Trophoblast cell (in vitro differentiated cells and primary cell): ENCODE data around the gene RPS6KA4.

Source experiments
- DNase-seq, 2 donors: peaks; one replicate each; pipeline ENCODE4 v3.0.0-alpha.2; 2016
- H2AFZ ChIP-seq: 2 replicates; pipeline ENCODE4 v1.6.1; 2013; ENCODE audit warnings: low read length, moderate library complexity, mild to moderate bottlenecking; ENCODE audit not compliant: insufficient read depth, poor library complexity
- H2AK5ac ChIP-seq: 2 replicates; pipeline ENCODE4 v1.6.1; 2013; ENCODE audit warnings: mild to moderate bottlenecking, low read length
- H2BK120ac ChIP-seq: 2 replicates; pipeline ENCODE4 v1.6.1; 2013; ENCODE audit warnings: low read length, mild to moderate bottlenecking, moderate library complexity; ENCODE audit not compliant: insufficient read depth, poor library complexity
- H2BK12ac ChIP-seq: 2 replicates; pipeline ENCODE4 v1.6.1; 2013; ENCODE audit warnings: mild to moderate bottlenecking, low read length, moderate library complexity
- H2BK5ac ChIP-seq: 2 replicates; pipeline ENCODE4 v1.6.1; 2013; ENCODE audit warnings: low read length, low read depth, moderate library complexity, mild to moderate bottlenecking; ENCODE audit not compliant: poor library complexity
- H3K14ac ChIP-seq: 2 replicates; pipeline ENCODE4 v1.6.1; 2013; ENCODE audit warnings: mild to moderate bottlenecking, low read length
- H3K18ac ChIP-seq: 2 replicates; pipeline ENCODE4 v1.6.1; 2013; ENCODE audit warnings: mild to moderate bottlenecking, low read length
- H3K23ac ChIP-seq: 2 replicates; pipeline ENCODE4 v1.6.1; 2013; ENCODE audit warnings: low read length
- H3K27ac ChIP-seq: 2 replicates; pipeline ENCODE4 v1.5.1; 2013; ENCODE audit warnings: low read depth, mild to moderate bottlenecking, inconsistent platforms, low read length, moderate library complexity
- H3K27me3 ChIP-seq: 2 replicates; pipeline ENCODE4 v1.6.1; 2013; ENCODE audit warnings: inconsistent platforms, mild to moderate bottlenecking, low read length, moderate library complexity; ENCODE audit not compliant: insufficient read depth
- H3K36me3 ChIP-seq, 2 experiments: 1 replicate in 1 of 2; 2 replicates in 1 of 2; pipeline ENCODE4 v1.6.1; 2013; ENCODE audit warnings: low read length in 2 of 2, mild to moderate bottlenecking in 2 of 2, moderate library complexity in 1 of 2; ENCODE audit not compliant: insufficient read depth in 2 of 2, control insufficient read depth in 1 of 2
- H3K4ac ChIP-seq: 2 replicates; pipeline ENCODE4 v1.6.1; 2013; ENCODE audit warnings: low read depth, mild to moderate bottlenecking, low read length, moderate library complexity
- H3K4me1 ChIP-seq, 2 experiments: 1 replicate in 1 of 2; 2 replicates in 1 of 2; pipeline ENCODE4 v1.6.1; 2013; ENCODE audit warnings: low read length in 2 of 2, mild to moderate bottlenecking in 2 of 2, moderate library complexity in 1 of 2; ENCODE audit not compliant: insufficient read depth in 2 of 2, control insufficient read depth in 1 of 2
- H3K4me2 ChIP-seq: 2 replicates; pipeline ENCODE4 v1.6.1; 2013; ENCODE audit warnings: inconsistent platforms, mild to moderate bottlenecking, low read length, moderate library complexity
- H3K4me3 ChIP-seq: 2 replicates; pipeline ENCODE4 v1.5.1; 2013; ENCODE audit warnings: mild to moderate bottlenecking, low read depth, low read length, inconsistent platforms
- H3K79me1 ChIP-seq: one replicate; pipeline ENCODE4 v1.6.1; 2013; ENCODE audit warnings: low read length
- H3K79me2 ChIP-seq: 2 replicates; pipeline ENCODE4 v1.6.1; 2013; ENCODE audit warnings: low read length, mild to moderate bottlenecking; ENCODE audit not compliant: control insufficient read depth, insufficient read depth, poor library complexity
- H3K9ac ChIP-seq: 2 replicates; pipeline ENCODE4 v1.6.1; 2013; ENCODE audit warnings: mild to moderate bottlenecking, low read length
- H3K9me3 ChIP-seq: 2 replicates; pipeline ENCODE4 v1.6.1; 2013; ENCODE audit warnings: low read depth, mild to moderate bottlenecking, control low read depth, inconsistent platforms, low read length; ENCODE audit not compliant: insufficient read depth
- H4K12ac ChIP-seq: 2 replicates; pipeline ENCODE4 v1.6.1; 2013; ENCODE audit warnings: low read depth, mild to moderate bottlenecking, low read length, moderate library complexity
- H4K8ac ChIP-seq: 2 replicates; pipeline ENCODE4 v1.6.1; 2013; ENCODE audit warnings: low read depth, mild to moderate bottlenecking, low read length, moderate library complexity
- H4K91ac ChIP-seq: one replicate; pipeline ENCODE4 v1.6.1; 2013; ENCODE audit warnings: low read depth, mild to moderate bottlenecking, low read length, moderate library complexity
- WGBS: extraction: QIAGEN DNeasy Blood & Tissue Kit; methylation state at CpG from one replicate; pipeline ENCODE4 v1.1.7; 2013; ENCODE audit warnings: missing lambda C conversion rate; ENCODE audit not compliant: insufficient read length, insufficient coverage; ENCODE audit errors: extremely low coverage; 5-methylcytosine and 5-hydroxymethylcytosine counted together

RPS6KA4 gene

DNA sequence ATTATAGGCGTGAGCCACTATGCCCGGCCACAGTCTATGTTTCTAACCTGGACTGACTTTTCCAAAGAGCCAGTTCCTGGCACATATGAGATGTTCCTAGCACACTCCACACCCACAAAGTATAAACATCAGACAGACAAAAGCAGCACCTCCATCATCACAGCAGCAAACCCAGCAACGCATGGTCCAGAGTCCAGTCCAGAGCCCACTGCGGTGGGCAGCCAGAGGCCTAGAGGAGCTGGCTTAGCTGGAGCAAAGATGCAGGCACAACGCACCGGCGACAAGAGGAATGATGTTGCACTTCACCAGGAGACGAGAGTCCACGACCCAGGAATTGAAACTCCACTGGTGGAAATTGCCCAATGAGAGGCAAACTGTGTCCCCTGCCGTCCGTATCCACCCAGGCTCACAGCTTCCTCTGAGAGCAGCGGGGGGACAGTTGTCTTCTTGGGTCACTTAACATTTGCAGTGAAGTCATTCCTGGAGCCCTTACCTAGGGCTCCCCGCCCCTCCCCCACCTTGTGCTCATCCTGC lies 36.6 kb downstream of the RPS6KA4 start:
- WGBS: no CpG with 5 or more reads among the region's 13 CpGs
- Histone ChIP-seq H4K8ac (no peak overlapping the region), H3K27ac (no peak overlapping the region), H3K14ac (no peak overlapping the region), H3K79me1 (peaks cover 10% of the 10 kb centered on the region), H4K12ac (no peak overlapping the region), H2BK5ac (no peak overlapping the region), H3K18ac (no peak overlapping the region), H2AFZ (no peak overlapping the region), H3K4me2 (no peak overlapping the region), H2AK5ac (no peak overlapping the region), H3K9ac (no peak overlapping the region), H3K27me3 (no peaks in the 10 kb centered on the region), H4K91ac (no peak overlapping the region), H2BK12ac (peak overlapping the region; percentile 63), H3K9me3 (peaks cover 2% of the 10 kb centered on the region), H3K36me3 (no peaks in the 10 kb centered on the region), H3K79me2 (no peaks in the 10 kb centered on the region), H3K23ac (no peak overlapping the region), H3K4me3 (no peak overlapping the region), H3K4ac (no peak overlapping the region), H3K4me1 (peaks cover 20 to 22% of the 10 kb centered on the region in 2 experiments), H2BK120ac (no peak overlapping the region)
- DNase-seq: no peak

DNA sequence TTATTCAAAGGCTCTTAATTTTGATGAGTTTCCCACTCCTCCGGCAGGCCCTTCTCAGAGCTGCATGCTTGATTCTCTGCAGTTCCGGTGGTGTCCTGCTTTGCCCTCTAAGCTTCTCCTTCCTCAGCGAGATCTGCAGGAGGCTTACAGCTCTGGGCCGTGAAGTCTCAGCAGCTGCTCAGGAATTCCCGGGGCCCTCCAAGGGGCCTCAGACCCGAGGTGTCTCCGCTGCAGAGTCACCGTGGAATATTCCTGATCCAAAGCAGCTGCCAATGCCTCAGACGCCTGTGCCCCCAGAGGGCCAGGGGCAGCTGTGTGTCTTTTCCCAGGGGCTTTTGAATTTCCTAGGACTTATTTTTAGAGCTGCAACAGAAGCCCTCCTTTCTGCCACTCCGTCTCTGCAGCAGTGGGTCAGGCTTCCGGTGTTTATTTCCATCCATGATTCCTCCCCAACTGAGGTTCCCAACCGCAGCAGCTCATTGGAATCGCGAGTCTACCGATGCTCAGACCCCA lies 37.2 kb downstream of the RPS6KA4 start:
- Histone ChIP-seq H3K23ac (no peak overlapping the region), H4K91ac (peak overlapping the region; percentile 51), H3K27me3 (no peaks in the 10 kb centered on the region), H3K4me3 (no peak overlapping the region), H3K18ac (no peak overlapping the region), H4K12ac (no peak overlapping the region), H3K4me1 (peaks cover 20 to 22% of the 10 kb centered on the region in 2 experiments), H3K9ac (no peak overlapping the region), H3K9me3 (peaks cover 2% of the 10 kb centered on the region), H4K8ac (peak overlapping the region; percentile 34), H2BK12ac (no peak overlapping the region), H3K14ac (no peak overlapping the region), H2AFZ (peak overlapping the region; percentile 50), H3K79me1 (peaks cover 10% of the 10 kb centered on the region), H2BK5ac (no peak overlapping the region), H3K27ac (no peak overlapping the region), H3K4me2 (peak overlapping the region; percentile 9), H3K4ac (no peak overlapping the region), H2AK5ac (no peak overlapping the region), H3K36me3 (no peaks in the 10 kb centered on the region), H2BK120ac (no peak overlapping the region), H3K79me2 (no peaks in the 10 kb centered on the region)
- no peak for DNase-seq
- no CpG with 5 or more reads among the region's 15 CpGs for WGBS

- H2BK5ac ChIP-seq: no peak overlapping the region
- no peak overlapping the region for H3K23ac ChIP-seq
- H3K4ac ChIP-seq: no peak overlapping the region
- H2BK120ac ChIP-seq: no peak overlapping the region
- no CpG with 5 or more reads among the region's 6 CpGs for whole genome bisulfite sequencing
- no peak overlapping the region for H2BK12ac ChIP-seq
- H3K36me3 ChIP-seq: no peaks in the 10 kb centered on the region
- H3K18ac ChIP-seq: no peak overlapping the region
- H3K79me2 ChIP-seq: no peaks in the 10 kb centered on the region
- no peak overlapping the region for H3K4me3 ChIP-seq
- H4K12ac ChIP-seq: no peak overlapping the region
- DNase-seq: no peak
- no peak overlapping the region for H2AFZ ChIP-seq
- no peak overlapping the region for H3K27ac ChIP-seq
- no peak overlapping the region for H3K9ac ChIP-seq
- H3K9me3 ChIP-seq: peaks cover 6% of the 10 kb centered on the region
- H3K14ac ChIP-seq: no peak overlapping the region
- peaks cover 11% of the 10 kb centered on the region for H3K79me1 ChIP-seq
- no peak overlapping the region for H4K91ac ChIP-seq
- H2AK5ac ChIP-seq: peak overlapping the region; percentile 51
- peaks cover 13% of the 10 kb centered on the region in 2 experiments for H3K4me1 ChIP-seq
- no peak overlapping the region for H4K8ac ChIP-seq
- H3K4me2 ChIP-seq: no peak overlapping the region
- H3K27me3 ChIP-seq: no peaks in the 10 kb centered on the region
These were observed 41.1 kb downstream of the RPS6KA4 start for GRCh38 chr11:64400102-64400501.

DNA sequence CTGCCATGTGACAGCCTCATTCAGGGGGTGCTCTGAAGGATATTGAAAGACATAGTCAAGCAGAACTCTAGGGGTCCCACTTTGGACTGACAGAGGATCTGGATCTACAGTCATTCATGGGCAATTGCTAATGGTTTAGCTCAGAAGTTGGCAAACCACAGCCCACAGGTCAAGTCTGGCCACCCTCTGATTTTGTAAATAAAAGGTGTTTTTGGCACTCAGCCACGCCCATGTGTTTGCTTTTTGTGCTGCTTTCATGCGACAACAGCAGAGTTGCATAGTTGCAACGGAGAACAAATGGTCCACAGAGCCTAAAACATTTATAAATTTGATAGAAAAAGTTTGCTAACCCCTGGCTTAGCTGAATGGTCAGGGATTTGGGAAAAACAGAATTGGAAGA lies 41.7 kb downstream of the RPS6KA4 start:
- peaks cover 11 to 12% of the 10 kb centered on the region in 2 experiments for H3K4me1 ChIP-seq
- no peak overlapping the region for H2BK5ac ChIP-seq
- H2AFZ ChIP-seq: no peak overlapping the region
- H3K79me2 ChIP-seq: no peaks in the 10 kb centered on the region
- no peak for DNase-seq
- H3K9ac ChIP-seq: no peak overlapping the region
- no peak overlapping the region for H3K18ac ChIP-seq
- no peak overlapping the region for H3K4me2 ChIP-seq
- H4K91ac ChIP-seq: no peak overlapping the region
- H2AK5ac ChIP-seq: no peak overlapping the region
- H3K27me3 ChIP-seq: no peaks in the 10 kb centered on the region
- H2BK120ac ChIP-seq: no peak overlapping the region
- no peak overlapping the region for H4K12ac ChIP-seq
- no peak overlapping the region for H3K4me3 ChIP-seq
- H3K27ac ChIP-seq: no peak overlapping the region
- no peak overlapping the region for H3K23ac ChIP-seq
- H3K36me3 ChIP-seq: no peaks in the 10 kb centered on the region
- H3K4ac ChIP-seq: no peak overlapping the region
- peaks cover 11% of the 10 kb centered on the region for H3K79me1 ChIP-seq
- WGBS: no CpG with 5 or more reads among the region's 3 CpGs
- no peak overlapping the region for H4K8ac ChIP-seq
- H3K9me3 ChIP-seq: peaks cover 6% of the 10 kb centered on the region
- no peak overlapping the region for H3K14ac ChIP-seq
- no peak overlapping the region for H2BK12ac ChIP-seq
